ENCODE measurements around the gene METTL6.

GRCh38 chr3:15443826-15444524 lies 16.6 kb upstream of the METTL6 start:
- TF ChIP-seq CTCF (IDR thresholded peaks at IDR 0.05 in 4 of 5, conservative IDR thresholded peaks at IDR 0.05 in 1 of 5) (no peak), POLR2A (IDR thresholded peaks at IDR 0.05) (no peak)
